ENCODE results near the gene REXO5. TPM values are rescaled to one million over a fixed set of nuclear protein-coding genes. Genes with fewer than 3 reads are reported as not detected.

Gene REXO5
- total RNA-seq, 1 donor from 2014 or later: 1.8 TPM

- Histone ChIP-seq H3K27me3 (ENCODE audit: insufficient read depth, low read length) (no peaks in the 10 kb centered on the region), H3K79me2 (ENCODE audit: insufficient read depth, low read length) (peaks cover 86% of the 10 kb centered on the region), H3K9me3 (ENCODE audit: insufficient read depth, low read depth, low read length) (no peaks in the 10 kb centered on the region), H3K9ac (ENCODE audit: low read length) (no peak overlapping the region), H3K36me3 (ENCODE audit: insufficient read depth, low read length) (peaks cover 2% of the 10 kb centered on the region), H3K4me2 (ENCODE audit: low read length) (no peak overlapping the region), H3K27ac (ENCODE audit: low read depth, low read length) (no peak overlapping the region), H4K20me1 (ENCODE audit: insufficient read depth, low read length) (peaks cover 93% of the 10 kb centered on the region), H3K4me1 (ENCODE audit: insufficient read depth, low read length) (peaks cover 19% of the 10 kb centered on the region), H2AFZ (ENCODE audit: low read depth, low read length) (no peak overlapping the region), H3K4me3 (ENCODE audit: insufficient read depth, low read depth, low read length) (no peak overlapping the region)
- FAIRE-seq: no peak
- TF ChIP-seq CTCF (IDR thresholded peaks at IDR 0.05; ENCODE audit: insufficient read depth, low read depth, low read length): no peak
- H3K27ac Mint-ChIP-seq (ENCODE audit: unreplicated experiment): no peak overlapping the region
- no peaks in the 10 kb centered on the region for H3K9me3 Mint-ChIP-seq (ENCODE audit: unreplicated experiment)
- peaks cover 35% of the 10 kb centered on the region for H3K4me1 Mint-ChIP-seq (ENCODE audit: low read depth, unreplicated experiment)
- H3K27me3 Mint-ChIP-seq (ENCODE audit: low read depth, unreplicated experiment): no peaks in the 10 kb centered on the region
- H3K4me3 Mint-ChIP-seq (ENCODE audit: unreplicated experiment): no peak overlapping the region
- DNase-seq (ENCODE audit: low read depth): no peak
- H3K36me3 Mint-ChIP-seq (ENCODE audit: low read depth, unreplicated experiment): no peaks in the 10 kb centered on the region
Measured at GRCh38 chr16:20881503-20881878, 75.2 kb downstream of the REXO5 start.

- Histone ChIP-seq H4K20me1 (ENCODE audit: insufficient read depth, low read length) (peaks cover 92% of the 10 kb centered on the region), H3K9ac (ENCODE audit: low read length) (no peak overlapping the region), H3K4me1 (ENCODE audit: insufficient read depth, low read length) (peaks cover 12% of the 10 kb centered on the region), H3K4me3 (ENCODE audit: insufficient read depth, low read depth, low read length) (no peak overlapping the region), H3K79me2 (ENCODE audit: insufficient read depth, low read length) (peaks cover 86% of the 10 kb centered on the region), H3K27me3 (ENCODE audit: insufficient read depth, low read length) (no peaks in the 10 kb centered on the region), H3K4me2 (ENCODE audit: low read length) (peak overlapping the region; percentile 13), H3K9me3 (ENCODE audit: insufficient read depth, low read depth, low read length) (no peaks in the 10 kb centered on the region), H3K36me3 (ENCODE audit: insufficient read depth, low read length) (peaks cover 6% of the 10 kb centered on the region), H2AFZ (ENCODE audit: low read depth, low read length) (no peak overlapping the region), H3K27ac (ENCODE audit: low read depth, low read length) (no peak overlapping the region)
- FAIRE-seq: no peak
- Mint-ChIP-seq H3K9me3 (ENCODE audit: unreplicated experiment) (no peaks in the 10 kb centered on the region), H3K4me3 (ENCODE audit: unreplicated experiment) (no peak overlapping the region), H3K27ac (ENCODE audit: unreplicated experiment) (no peak overlapping the region), H3K4me1 (ENCODE audit: low read depth, unreplicated experiment) (peaks cover 25% of the 10 kb centered on the region), H3K27me3 (ENCODE audit: low read depth, unreplicated experiment) (no peaks in the 10 kb centered on the region), H3K36me3 (ENCODE audit: low read depth, unreplicated experiment) (no peaks in the 10 kb centered on the region)
- TF ChIP-seq EZH2 (IDR thresholded peaks at IDR 0.05; ENCODE audit: insufficient read depth, low read length) (no peak), CTCF (IDR thresholded peaks at IDR 0.05; ENCODE audit: insufficient read depth, low read depth, low read length) (no peak)
- no peak for DNase-seq (ENCODE audit: low read depth)
Measured at GRCh38 chr16:20883554-20884239, 77.4 kb downstream of the REXO5 start.

DNA sequence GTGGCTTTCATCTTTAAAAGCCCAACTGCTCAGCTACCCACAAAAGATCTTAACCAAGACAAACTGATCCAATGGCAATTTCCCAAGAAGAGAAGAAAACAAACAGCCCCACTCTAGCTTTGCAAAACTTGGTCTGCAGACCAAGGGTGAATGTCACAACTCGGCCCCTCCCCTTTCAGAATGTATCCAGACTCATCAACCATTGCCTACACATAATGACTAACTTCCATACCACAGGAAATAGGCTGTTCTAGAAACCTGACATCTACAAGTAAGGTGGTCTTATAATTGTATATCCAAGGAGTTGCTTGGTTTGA is 77.9 kb downstream of the REXO5 start:
- H3K4me3 ChIP-seq (ENCODE audit: insufficient read depth, low read depth, low read length): no peak overlapping the region
- H3K27ac ChIP-seq (ENCODE audit: low read depth, low read length): no peak overlapping the region
- peak overlapping the region; percentile 13 for H3K4me2 ChIP-seq (ENCODE audit: low read length)
- peak; percentile 77 for DNase-seq (ENCODE audit: low read depth)
- Mint-ChIP-seq H3K9me3 (ENCODE audit: unreplicated experiment) (no peaks in the 10 kb centered on the region), H3K4me3 (ENCODE audit: unreplicated experiment) (peak overlapping the region; percentile 7), H3K27me3 (ENCODE audit: low read depth, unreplicated experiment) (no peaks in the 10 kb centered on the region), H3K4me1 (ENCODE audit: low read depth, unreplicated experiment) (peaks cover 21% of the 10 kb centered on the region), H3K27ac (ENCODE audit: unreplicated experiment) (no peak overlapping the region), H3K36me3 (ENCODE audit: low read depth, unreplicated experiment) (no peaks in the 10 kb centered on the region)
- FAIRE-seq: no peak
- peaks cover 6% of the 10 kb centered on the region for H3K36me3 ChIP-seq (ENCODE audit: insufficient read depth, low read length)
- no peak for TF ChIP-seq CTCF (IDR thresholded peaks at IDR 0.05; ENCODE audit: insufficient read depth, low read depth, low read length)
- no peaks in the 10 kb centered on the region for H3K27me3 ChIP-seq (ENCODE audit: insufficient read depth, low read length)
- no peaks in the 10 kb centered on the region for H3K9me3 ChIP-seq (ENCODE audit: insufficient read depth, low read depth, low read length)
- peaks cover 86% of the 10 kb centered on the region for H3K79me2 ChIP-seq (ENCODE audit: insufficient read depth, low read length)
- peaks cover 7% of the 10 kb centered on the region for H3K4me1 ChIP-seq (ENCODE audit: insufficient read depth, low read length)
- H3K9ac ChIP-seq (ENCODE audit: low read length): no peak overlapping the region
- H2AFZ ChIP-seq (ENCODE audit: low read depth, low read length): no peak overlapping the region
- H4K20me1 ChIP-seq (ENCODE audit: insufficient read depth, low read length): peaks cover 90% of the 10 kb centered on the region
